ENCODE results near the gene NBAS.

GRCh38 chr2:15471606-15472005, 89.5 kb downstream of the NBAS start:
- TF ChIP-seq CTCF (IDR thresholded peaks at IDR 0.05 in 4 of 5, conservative IDR thresholded peaks at IDR 0.05 in 1 of 5) (no peak), POLR2A (IDR thresholded peaks at IDR 0.05) (no peak)
